ENCODE data around the gene C10orf105.

The C10orf105 gene

DNA sequence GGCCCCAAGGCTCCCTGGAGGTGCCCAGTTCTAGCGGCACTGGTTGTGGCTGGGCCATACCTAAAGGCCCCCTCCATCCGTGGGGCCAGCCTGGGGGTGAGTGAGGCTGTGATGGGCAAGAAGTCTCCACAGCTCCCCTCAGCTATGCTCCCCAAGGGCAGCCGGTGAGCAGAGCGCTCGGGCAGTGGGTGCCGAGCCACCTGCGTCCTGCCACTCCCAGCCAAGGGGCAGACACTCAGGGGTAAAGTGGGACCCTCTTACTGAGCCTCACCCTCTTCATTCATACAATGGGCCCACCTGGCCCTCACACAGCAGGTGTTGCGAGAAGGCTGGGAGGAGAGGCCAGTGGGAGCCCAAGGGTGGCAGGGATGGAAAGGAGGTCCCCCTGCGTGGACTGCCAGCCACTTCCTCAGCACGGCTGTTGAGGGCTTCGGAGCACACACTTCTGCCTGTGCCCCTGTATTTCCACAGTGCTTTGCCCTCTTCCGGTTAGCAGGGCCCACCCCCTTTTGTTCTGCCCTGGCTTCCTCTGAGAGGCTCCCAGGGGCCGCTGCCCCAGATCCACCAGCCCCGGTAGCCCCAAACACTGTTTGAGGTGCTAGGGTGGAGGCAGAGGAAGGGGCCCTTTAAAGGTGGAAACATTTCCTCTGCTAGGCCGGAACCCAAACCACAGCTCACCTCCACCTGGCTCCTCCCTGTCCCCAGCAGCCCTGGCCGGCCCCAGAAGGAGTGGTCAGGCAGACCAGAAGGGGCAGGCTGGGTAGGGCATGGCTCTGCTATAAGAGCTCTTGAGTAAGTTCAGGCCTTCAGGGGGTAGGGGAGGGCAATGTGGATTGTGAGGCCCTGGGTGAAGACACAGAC, 16.4 kb upstream of the C10orf105 start:
- no peak overlapping the region for H3K4me3 ChIP-seq (ENCODE audit: low read length)
- DNase-seq (ENCODE audit: low read depth) = no peak
- TF ChIP-seq, protein P1, sequence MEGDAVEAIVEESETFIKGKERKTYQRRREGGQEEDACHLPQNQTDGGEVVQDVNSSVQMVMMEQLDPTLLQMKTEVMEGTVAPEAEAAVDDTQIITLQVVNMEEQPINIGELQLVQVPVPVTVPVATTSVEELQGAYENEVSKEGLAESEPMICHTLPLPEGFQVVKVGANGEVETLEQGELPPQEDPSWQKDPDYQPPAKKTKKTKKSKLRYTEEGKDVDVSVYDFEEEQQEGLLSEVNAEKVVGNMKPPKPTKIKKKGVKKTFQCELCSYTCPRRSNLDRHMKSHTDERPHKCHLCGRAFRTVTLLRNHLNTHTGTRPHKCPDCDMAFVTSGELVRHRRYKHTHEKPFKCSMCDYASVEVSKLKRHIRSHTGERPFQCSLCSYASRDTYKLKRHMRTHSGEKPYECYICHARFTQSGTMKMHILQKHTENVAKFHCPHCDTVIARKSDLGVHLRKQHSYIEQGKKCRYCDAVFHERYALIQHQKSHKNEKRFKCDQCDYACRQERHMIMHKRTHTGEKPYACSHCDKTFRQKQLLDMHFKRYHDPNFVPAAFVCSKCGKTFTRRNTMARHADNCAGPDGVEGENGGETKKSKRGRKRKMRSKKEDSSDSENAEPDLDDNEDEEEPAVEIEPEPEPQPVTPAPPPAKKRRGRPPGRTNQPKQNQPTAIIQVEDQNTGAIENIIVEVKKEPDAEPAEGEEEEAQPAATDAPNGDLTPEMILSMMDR (conservative IDR thresholded peaks at IDR 0.05; ENCODE audit: low read length) = no peak

DNA sequence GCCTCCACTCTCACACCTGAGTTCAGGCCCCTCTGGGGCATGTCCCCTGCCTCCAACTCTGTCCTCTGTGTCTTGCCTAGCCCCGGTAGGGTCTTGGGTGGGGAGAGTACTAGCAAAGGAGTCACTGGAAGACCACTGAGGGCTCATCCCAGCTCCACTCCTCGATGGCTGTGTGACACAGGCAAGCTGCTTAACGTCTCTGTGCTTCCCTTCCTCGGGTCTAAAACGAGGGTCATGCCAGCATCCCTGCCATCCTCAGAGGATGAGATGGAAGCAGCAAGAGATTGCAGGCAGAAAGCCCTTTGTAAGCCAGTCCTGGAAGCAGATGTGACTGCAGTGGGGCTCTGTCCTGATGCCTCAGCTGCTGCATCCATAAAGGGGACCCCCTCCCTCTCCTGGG, 15.2 kb upstream of the C10orf105 start:
- no peak overlapping the region for H3K4me3 ChIP-seq (ENCODE audit: low read length)
- TF ChIP-seq, protein P1 (conservative IDR thresholded peaks at IDR 0.05; ENCODE audit: low read length) = no peak
- no peak for DNase-seq (ENCODE audit: low read depth)

DNA sequence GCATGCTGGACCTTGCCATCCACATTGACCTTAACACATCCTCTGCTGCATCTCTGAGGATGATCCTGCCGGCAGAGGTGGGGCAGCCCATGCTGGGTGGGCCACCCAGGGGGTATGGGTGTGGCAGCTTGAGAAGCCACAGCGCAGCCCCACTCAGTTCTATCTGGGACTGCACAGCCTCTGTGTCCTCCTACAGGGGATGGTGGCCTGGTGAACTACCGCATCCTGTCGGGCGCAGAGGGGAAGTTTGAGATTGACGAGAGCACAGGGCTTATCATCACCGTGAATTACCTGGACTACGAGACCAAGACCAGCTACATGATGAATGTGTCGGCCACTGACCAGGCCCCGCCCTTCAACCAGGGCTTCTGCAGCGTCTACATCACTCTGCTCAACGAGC, 12.2 kb upstream of the C10orf105 start:
- no peak overlapping the region for H3K4me3 ChIP-seq (ENCODE audit: low read length)
- no peak for DNase-seq (ENCODE audit: low read depth)
- TF ChIP-seq, protein P1 (conservative IDR thresholded peaks at IDR 0.05; ENCODE audit: low read length) = no peak

DNA sequence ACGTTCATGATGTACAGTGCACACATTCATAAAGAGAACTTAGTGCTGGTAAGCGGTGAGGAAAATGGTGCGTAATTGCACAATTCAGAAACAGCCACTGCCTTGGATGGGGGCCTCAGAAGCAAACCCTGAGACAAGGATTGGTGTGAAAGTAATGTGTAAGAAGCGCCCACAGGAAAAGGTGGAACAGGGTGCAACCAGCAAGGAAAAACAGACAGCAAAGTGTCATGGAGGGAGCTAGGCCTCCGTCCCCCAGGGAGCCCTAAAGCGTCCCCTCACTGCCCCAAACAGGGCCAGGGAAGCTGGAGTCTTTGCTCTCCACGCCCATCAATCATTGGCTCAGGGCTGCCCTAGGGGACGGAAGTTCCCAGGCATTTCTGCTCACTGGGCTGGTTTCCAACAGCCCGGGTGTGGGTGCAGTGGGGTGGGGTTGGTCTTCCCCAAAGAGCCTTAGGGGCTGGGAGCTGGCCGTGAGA, 9.6 kb upstream of the C10orf105 start:
- H3K4me3 ChIP-seq (ENCODE audit: low read length) = no peak overlapping the region
- no peak for DNase-seq (ENCODE audit: low read depth)
- TF ChIP-seq, protein P1 (conservative IDR thresholded peaks at IDR 0.05; ENCODE audit: low read length) = no peak

DNA sequence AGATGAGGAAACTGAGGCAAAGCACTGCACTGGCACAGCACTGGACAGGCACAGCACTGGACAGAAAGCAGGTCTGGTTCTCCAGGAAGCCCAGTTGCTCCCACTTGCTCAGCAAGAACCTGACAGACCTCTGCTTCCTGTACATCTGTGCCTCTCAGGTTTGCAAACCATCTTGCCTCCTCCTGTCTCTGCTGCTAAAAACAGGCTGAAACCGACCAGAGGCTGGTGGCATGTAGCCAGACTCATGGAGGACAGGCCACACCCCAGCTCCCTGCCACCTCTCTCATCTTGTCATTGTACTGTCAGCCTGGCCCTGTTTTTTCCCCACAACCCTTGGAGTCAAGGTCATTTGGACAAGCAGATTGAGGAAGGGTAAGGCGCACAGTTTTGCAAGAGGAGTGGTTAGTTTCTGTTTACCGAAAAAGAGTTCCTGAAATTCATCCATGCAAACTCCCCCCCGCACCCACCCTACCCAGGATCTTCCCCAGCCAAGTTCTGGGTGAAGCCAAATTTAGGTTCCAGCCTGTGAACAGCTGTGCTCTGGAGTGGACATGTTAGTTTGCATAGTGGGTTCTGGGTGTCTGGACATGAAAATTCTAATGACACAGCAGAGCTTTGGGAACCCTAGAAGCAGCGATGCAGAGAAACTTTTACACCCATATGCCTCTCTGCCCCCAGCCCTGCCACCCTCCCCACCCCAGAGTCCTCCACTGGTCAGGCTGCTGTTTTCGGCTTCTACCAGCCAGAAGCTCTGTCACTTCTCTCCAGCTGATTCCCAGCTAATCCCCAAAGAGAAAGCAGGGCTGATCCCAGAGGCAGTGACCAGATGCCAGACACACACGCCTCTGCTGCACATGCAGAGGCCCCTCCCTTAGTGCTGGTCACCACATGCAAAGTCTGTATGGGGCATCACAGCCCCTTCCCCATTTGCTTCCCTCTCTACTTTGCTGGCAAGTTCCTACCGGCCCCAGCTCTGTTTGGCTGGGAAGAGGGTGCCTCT, 8.5 kb upstream of the C10orf105 start:
- TF ChIP-seq, protein P1 (conservative IDR thresholded peaks at IDR 0.05; ENCODE audit: low read length) = no peak
- H3K4me3 ChIP-seq (ENCODE audit: low read length) = no peak overlapping the region
- DNase-seq (ENCODE audit: low read depth) = peak; percentile 59

DNA sequence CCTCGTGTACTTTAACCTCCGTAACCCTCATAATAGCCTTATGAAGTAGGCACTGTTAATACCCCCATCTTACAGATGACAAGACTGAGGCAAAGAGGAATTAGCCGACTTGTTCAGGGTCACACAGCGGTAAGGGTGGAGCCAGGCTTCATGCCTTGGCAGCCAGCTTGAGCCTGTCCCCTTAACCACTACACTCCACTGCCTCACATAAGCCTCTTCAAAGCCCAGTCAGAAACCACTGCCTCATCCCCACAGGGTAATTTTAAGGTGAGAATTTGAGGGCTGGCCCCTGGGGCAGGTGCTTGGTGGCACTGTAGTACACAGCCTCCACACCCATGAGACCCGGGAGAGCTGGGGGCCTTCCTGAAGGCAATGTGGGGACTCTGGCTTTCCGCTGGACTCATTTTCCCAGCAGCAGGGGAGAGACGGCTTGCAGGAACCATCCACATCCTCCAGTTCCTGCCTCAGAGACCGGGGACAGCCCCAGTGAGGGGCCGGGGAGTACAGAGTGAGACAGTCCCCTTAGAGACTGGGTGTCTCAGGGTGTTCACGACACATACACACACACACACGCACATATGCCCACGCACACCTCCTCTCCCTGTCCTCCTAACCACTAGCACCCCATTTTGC, 7.6 kb upstream of the C10orf105 start:
- H3K4me3 ChIP-seq (ENCODE audit: low read length) = no peak overlapping the region
- TF ChIP-seq, protein P1 (conservative IDR thresholded peaks at IDR 0.05; ENCODE audit: low read length) = no peak
- DNase-seq (ENCODE audit: low read depth) = no peak

All from AG10803 (cell line).